HL-60/S4 treated with phorbol 12-myristate 13-acetate at 8.2 ng/mL for 4 days and 3 days (cell line): ENCODE data around the gene SUGCT.
"Not testable (repeated sequence)": the region's sequence is repeated elsewhere in the genome, so short reads cannot be mapped to it uniquely, and the experiment has no call there.

Experiments
- in situ Hi-C: fragments of 300-500 bp; cut with MboI; formaldehyde crosslinking; loops from 2 replicates; pipeline ENCODE4 v1.15.0; 2022; ENCODE audit warnings: low sequenced_read_pairs

SUGCT gene

GRCh38 chr7:40649247-40649646 is 514.4 kb downstream of the SUGCT start:
- in situ Hi-C loops, result no loop called here

GRCh38 chr7:40650903-40651302 is 516.1 kb downstream of the SUGCT start:
- in situ Hi-C loops, result not testable (repeated sequence)

GRCh38 chr7:40654171-40654570 is 519.4 kb downstream of the SUGCT start:
- in situ Hi-C loops, result no loop called here

- in situ Hi-C loops, result no loop called here
These were observed 520.6 kb downstream of the SUGCT start for GRCh38 chr7:40655426-40655825.

- in situ Hi-C loops, result no loop called here
These were observed 521.5 kb downstream of the SUGCT start for GRCh38 chr7:40656349-40656748.

GRCh38 chr7:40658729-40659128 is 523.9 kb downstream of the SUGCT start:
- in situ Hi-C loops, result no loop called here

GRCh38 chr7:40659231-40659630 is 524.4 kb downstream of the SUGCT start:
- in situ Hi-C loops, result no loop called here

GRCh38 chr7:40673285-40673684 is 538.5 kb downstream of the SUGCT start:
- in situ Hi-C loops, result no loop called here

- in situ Hi-C loops, result no loop called here
These were observed 539.5 kb downstream of the SUGCT start for GRCh38 chr7:40674316-40674715.

- in situ Hi-C loops, result no loop called here
These were observed 540.9 kb downstream of the SUGCT start for GRCh38 chr7:40675741-40676140.

GRCh38 chr7:40676221-40676620 is 541.4 kb downstream of the SUGCT start:
- in situ Hi-C loops, result no loop called here

GRCh38 chr7:40680657-40681056 is 545.9 kb downstream of the SUGCT start:
- in situ Hi-C loops, result no loop called here

GRCh38 chr7:40682696-40683095 is 547.9 kb downstream of the SUGCT start:
- in situ Hi-C loops, result no loop called here

GRCh38 chr7:40694026-40694809 is 559.4 kb downstream of the SUGCT start:
- in situ Hi-C loops, result no loop called here

- in situ Hi-C loops, result no loop called here
These were observed 560.2 kb downstream of the SUGCT start for GRCh38 chr7:40694991-40695390.

- in situ Hi-C loops, result no loop called here
These were observed 562.8 kb downstream of the SUGCT start for GRCh38 chr7:40697653-40698052.

GRCh38 chr7:40698214-40698920 is 563.6 kb downstream of the SUGCT start:
- in situ Hi-C loops, result no loop called here

- in situ Hi-C loops, result no loop called here
These were observed 564.1 kb downstream of the SUGCT start for GRCh38 chr7:40698921-40699260.

GRCh38 chr7:40700653-40701421 is 566.0 kb downstream of the SUGCT start:
- in situ Hi-C loops, result no loop called here

- in situ Hi-C loops, result no loop called here
These were observed 567.2 kb downstream of the SUGCT start for GRCh38 chr7:40701836-40702551.

GRCh38 chr7:40704172-40704571 is 569.4 kb downstream of the SUGCT start:
- in situ Hi-C loops, result no loop called here
